Measurements from ENCODE around the gene PTGFR. TPM values are rescaled to one million over a fixed set of nuclear protein-coding genes. Genes with fewer than 3 reads are reported as not detected.

The PTGFR gene
- total and polyA plus RNA-seq, 2 donors (not counting 1 experiment from before 2014, with no cell fraction given) = not detected

DNA sequence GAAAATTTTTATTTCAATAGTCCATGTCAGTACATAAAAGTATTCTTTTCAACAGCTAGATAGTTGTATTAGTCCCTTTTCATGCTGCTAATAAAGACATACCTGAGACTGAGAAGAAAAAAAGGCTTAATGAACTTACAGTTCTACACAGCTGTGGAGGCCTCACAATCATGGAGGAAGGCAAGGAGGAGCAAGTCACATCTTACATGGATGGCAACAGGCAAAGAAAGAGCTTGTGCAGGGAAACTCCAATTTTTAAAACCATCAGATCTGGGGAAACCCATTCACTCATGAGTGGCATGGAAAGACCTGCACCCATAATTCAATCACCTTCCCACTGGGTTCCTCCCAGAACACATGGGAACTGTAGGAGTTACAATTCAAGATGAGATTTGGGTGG lies 50.7 kb downstream of the PTGFR start:
- Histone ChIP-seq H3K36me3 (replicated peaks in 1 of 2; ENCODE audit: control extremely low read depth in 1 of 2, control insufficient read depth in 1 of 2, extremely low read depth in 1 of 2, insufficient read depth in 2 of 2, low read length in 1 of 2) (no peaks in the 10 kb centered on the region), H3K9ac (ENCODE audit: low read length) (no peak overlapping the region), H3K79me2 (ENCODE audit: control insufficient read depth, insufficient read depth, low read length) (no peaks in the 10 kb centered on the region), H4K20me1 (ENCODE audit: control insufficient read depth, insufficient read depth, low read length, poor library complexity, severe bottlenecking) (no peaks in the 10 kb centered on the region), H3K4me2 (replicated peaks; ENCODE audit: low read depth, low read length, poor library complexity, severe bottlenecking) (no peak overlapping the region), H3K27ac (ENCODE audit: low read length in 2 of 2) (no peak overlapping the region), H3K4me3 (ENCODE audit: control extremely low read depth in 1 of 5, extremely low read depth in 1 of 5, insufficient read depth in 1 of 5, low read depth in 2 of 5, low read length in 4 of 5) (no peak overlapping the region), H2AFZ (ENCODE audit: insufficient read depth, low read depth, low read length, poor library complexity, severe bottlenecking) (no peak overlapping the region), H3K27me3 (replicated peaks in 1 of 4; ENCODE audit: control extremely low read depth in 1 of 4, control insufficient read depth in 3 of 4, insufficient read depth in 4 of 4, low read length in 3 of 4) (no peaks in the 10 kb centered on the region), H3K4me1 (ENCODE audit: control insufficient read depth in 2 of 2, insufficient read depth in 2 of 2, low read length in 2 of 2) (no peaks in the 10 kb centered on the region), H3K9me3 (ENCODE audit: control extremely low read depth in 1 of 3, control insufficient read depth in 2 of 3, insufficient read depth in 1 of 3, low read length in 2 of 3) (peaks cover 0 to 7% (median 0%) of the 10 kb centered on the region in 3 donors)
- Mint-ChIP-seq H3K4me1 (no peaks in the 10 kb centered on the region), H3K27ac (no peak overlapping the region), H3K27me3 (no peaks in the 10 kb centered on the region), H3K9me3 (ENCODE audit: insufficient read depth) (peaks cover 2% of the 10 kb centered on the region), H3K4me3 (no peak overlapping the region)
- ChIA-PET CTCF (no interaction called here), POLR2A (no interaction called here)
- DNase-seq (no peak), ATAC-seq (ENCODE audit: low read depth) (no peak)
- intact Hi-C loops (cut with micrococcal nuclease) = no loop called here
- TF ChIP-seq, protein P1, sequence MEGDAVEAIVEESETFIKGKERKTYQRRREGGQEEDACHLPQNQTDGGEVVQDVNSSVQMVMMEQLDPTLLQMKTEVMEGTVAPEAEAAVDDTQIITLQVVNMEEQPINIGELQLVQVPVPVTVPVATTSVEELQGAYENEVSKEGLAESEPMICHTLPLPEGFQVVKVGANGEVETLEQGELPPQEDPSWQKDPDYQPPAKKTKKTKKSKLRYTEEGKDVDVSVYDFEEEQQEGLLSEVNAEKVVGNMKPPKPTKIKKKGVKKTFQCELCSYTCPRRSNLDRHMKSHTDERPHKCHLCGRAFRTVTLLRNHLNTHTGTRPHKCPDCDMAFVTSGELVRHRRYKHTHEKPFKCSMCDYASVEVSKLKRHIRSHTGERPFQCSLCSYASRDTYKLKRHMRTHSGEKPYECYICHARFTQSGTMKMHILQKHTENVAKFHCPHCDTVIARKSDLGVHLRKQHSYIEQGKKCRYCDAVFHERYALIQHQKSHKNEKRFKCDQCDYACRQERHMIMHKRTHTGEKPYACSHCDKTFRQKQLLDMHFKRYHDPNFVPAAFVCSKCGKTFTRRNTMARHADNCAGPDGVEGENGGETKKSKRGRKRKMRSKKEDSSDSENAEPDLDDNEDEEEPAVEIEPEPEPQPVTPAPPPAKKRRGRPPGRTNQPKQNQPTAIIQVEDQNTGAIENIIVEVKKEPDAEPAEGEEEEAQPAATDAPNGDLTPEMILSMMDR (IDR thresholded peaks at IDR 0.05) = no peak
- no peak for TF ChIP-seq EZH2 (IDR thresholded peaks at IDR 0.05; ENCODE audit: borderline replicate concordance, insufficient read depth, low read depth, low read length, poor library complexity, severe bottlenecking)

DNA sequence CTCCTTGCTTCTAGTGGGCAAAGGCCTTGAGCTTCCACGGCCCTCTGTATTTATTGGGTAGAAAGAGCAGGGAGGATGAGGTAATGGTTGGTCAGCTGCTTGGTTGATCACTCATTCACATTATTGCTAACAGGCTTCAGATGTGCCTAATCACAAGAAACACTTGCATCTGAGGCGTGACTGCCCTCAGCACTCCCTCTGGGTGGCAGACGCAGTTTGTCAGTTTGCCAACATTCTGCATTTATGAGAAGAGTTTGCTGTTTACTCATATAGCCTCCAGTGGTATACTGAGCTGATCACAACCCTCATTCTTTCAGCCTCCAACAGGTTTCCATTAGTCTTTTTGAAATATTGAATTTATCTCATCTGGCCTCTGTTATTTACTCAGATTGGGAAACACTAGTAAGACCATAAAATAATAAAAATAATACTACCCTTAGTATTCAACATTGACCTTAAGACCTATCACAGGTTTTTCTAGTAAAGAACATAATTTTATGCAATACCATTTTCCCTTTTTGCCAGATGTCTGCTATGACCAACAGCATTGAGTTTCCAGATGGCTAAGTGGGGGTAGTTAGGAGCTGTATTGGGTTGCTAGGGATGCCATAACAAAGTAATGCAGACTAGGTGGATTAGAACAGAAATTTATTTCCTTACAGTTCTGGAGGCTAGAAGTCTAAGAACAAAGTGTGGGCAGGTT lies 53.3 kb downstream of the PTGFR start:
- H3K4me1 ChIP-seq (ENCODE audit: control insufficient read depth in 2 of 2, insufficient read depth in 2 of 2, low read length in 2 of 2) = no peaks in the 10 kb centered on the region
- peaks cover 2% of the 10 kb centered on the region for H3K9me3 Mint-ChIP-seq (ENCODE audit: insufficient read depth)
- H3K27ac ChIP-seq (ENCODE audit: low read length in 2 of 2) = no peak overlapping the region
- H3K79me2 ChIP-seq (ENCODE audit: control insufficient read depth, insufficient read depth, low read length) = no peaks in the 10 kb centered on the region
- H3K4me3 Mint-ChIP-seq = no peak overlapping the region
- no peak overlapping the region for H3K4me2 ChIP-seq (replicated peaks; ENCODE audit: low read depth, low read length, poor library complexity, severe bottlenecking)
- H3K27me3 Mint-ChIP-seq = no peaks in the 10 kb centered on the region
- H2AFZ ChIP-seq (ENCODE audit: insufficient read depth, low read depth, low read length, poor library complexity, severe bottlenecking) = no peak overlapping the region
- ChIA-PET POLR2A (no interaction called here), CTCF (no interaction called here)
- no peaks in the 10 kb centered on the region for H3K36me3 ChIP-seq (replicated peaks in 1 of 2; ENCODE audit: control extremely low read depth in 1 of 2, control insufficient read depth in 1 of 2, extremely low read depth in 1 of 2, insufficient read depth in 2 of 2, low read length in 1 of 2)
- H3K4me3 ChIP-seq (ENCODE audit: control extremely low read depth in 1 of 5, extremely low read depth in 1 of 5, insufficient read depth in 1 of 5, low read depth in 2 of 5, low read length in 4 of 5) = no peak overlapping the region
- TF ChIP-seq EZH2 (IDR thresholded peaks at IDR 0.05; ENCODE audit: borderline replicate concordance, insufficient read depth, low read depth, low read length, poor library complexity, severe bottlenecking) = no peak
- TF ChIP-seq, protein P1 (IDR thresholded peaks at IDR 0.05) = no peak
- ATAC-seq (ENCODE audit: low read depth) (no peak), DNase-seq (no peak)
- H3K27me3 ChIP-seq (replicated peaks in 1 of 4; ENCODE audit: control extremely low read depth in 1 of 4, control insufficient read depth in 3 of 4, insufficient read depth in 4 of 4, low read length in 3 of 4) = no peaks in the 10 kb centered on the region
- peaks cover 0 to 7% (median 0%) of the 10 kb centered on the region in 3 donors for H3K9me3 ChIP-seq (ENCODE audit: control extremely low read depth in 1 of 3, control insufficient read depth in 2 of 3, insufficient read depth in 1 of 3, low read length in 2 of 3)
- H3K27ac Mint-ChIP-seq = no peak overlapping the region
- H3K9ac ChIP-seq (ENCODE audit: low read length) = no peak overlapping the region
- WGBS (ENCODE audit: insufficient coverage) = no CpG with 5 or more reads among the region's 3 CpGs
- no peaks in the 10 kb centered on the region for H4K20me1 ChIP-seq (ENCODE audit: control insufficient read depth, insufficient read depth, low read length, poor library complexity, severe bottlenecking)
- no peaks in the 10 kb centered on the region for H3K4me1 Mint-ChIP-seq
- intact Hi-C loops (cut with micrococcal nuclease) = no loop called here

All from B cell (primary cell).